T-helper 2 cell treated with Interferon-gamma antibody and Interleukin-4, amounts not matched to agents 100 ng/mL and 5 ng/mL, for 36 hours (primary cell): Measurements from ENCODE around the gene CEACAM3. TPM values are rescaled to one million over a fixed set of nuclear protein-coding genes. Genes with fewer than 3 reads are reported as not detected.

Experiments used
- intact Hi-C: fragments of 100-400 bp; cut with micrococcal nuclease; formaldehyde crosslinking; loops from one replicate; pipeline ENCODE4 v1.15.1; 2023
- total RNA-seq: library from RNA; stranded (reverse); gene quantifications from 2 replicates; pipeline ENCODE4 v1.2.3, GENCODE V29; 2022

The CEACAM3 gene
- total RNA-seq, 1 donor from 2014 or later = not detected

DNA sequence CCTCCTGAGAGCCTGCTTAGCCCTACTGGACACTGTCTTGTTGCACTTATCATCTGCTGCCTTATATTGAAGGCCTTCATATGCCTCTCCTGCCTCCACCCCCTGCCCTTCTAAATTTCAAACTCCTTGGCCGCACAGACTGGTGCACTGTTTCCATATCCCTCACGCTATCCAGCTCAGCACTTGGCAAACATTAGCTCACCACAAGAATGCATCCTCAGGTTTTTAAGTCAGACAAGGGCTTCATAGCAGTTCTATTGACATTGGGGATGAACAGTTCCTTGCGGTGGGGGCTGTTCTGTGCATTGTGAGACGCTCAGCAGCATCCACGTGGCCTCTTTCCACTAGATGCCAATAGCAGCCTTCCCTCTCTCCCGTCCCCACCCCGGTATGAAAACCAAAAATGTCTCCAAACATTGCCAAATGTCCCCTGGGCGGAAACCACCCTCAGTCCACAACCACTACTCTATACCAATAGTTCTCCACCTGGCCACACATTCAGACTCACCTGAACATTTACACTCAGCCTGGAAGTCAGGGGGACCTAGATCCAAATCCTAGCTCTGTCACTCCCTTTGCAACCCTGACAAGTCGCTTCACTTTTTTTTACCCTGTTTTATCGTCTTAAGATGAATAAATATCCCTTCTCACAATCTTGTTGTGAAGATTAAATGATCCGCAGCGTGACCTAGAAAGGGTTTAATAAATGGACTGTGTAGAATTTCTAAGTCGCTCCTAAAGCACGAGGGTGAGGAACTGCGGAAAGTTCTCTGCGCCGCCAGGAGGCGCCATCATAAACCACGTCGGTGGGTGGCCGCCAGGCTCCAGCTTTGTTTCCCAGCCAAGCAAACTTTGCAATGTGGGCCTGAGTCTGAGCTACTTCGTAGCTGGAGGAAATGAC, 3.6 kb upstream of the CEACAM3 start:
- intact Hi-C loops = no loop called here

GRCh38 chr19:41793414-41793727, 3.0 kb upstream of the CEACAM3 start:
- intact Hi-C loops = no loop called here

DNA sequence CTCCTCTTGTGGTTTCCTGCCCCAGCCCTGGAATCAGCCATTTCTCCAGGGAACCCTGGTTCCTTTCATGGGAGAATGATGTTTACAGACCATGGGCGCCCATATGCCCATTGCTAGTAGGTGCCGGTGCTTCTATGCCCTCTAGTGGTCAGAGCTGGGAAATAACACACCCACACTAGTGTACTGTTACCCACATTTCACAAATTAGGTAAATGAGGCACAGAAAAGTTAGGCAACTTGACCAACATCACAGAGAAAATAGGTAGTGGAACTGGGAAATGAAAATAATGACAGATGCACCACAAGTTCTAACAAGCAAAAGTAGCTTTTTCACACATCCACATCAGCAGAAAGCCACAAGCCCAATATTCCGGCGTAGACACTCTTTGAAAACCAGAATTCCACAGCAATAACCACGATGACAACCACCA, 1.3 kb upstream of the CEACAM3 start:
- intact Hi-C loops = loop anchor here (1.0 kb wide), 1 partner anchor 26 kb away; no protein-coding TSS in a partner anchor

- intact Hi-C loops = no loop called here
Measured at GRCh38 chr19:41796901-41797300, 514 bp downstream of the CEACAM3 start.

- intact Hi-C loops = no loop called here
Measured at GRCh38 chr19:41799444-41800000, 3.1 kb downstream of the CEACAM3 start.

GRCh38 chr19:41801031-41801430, 4.6 kb downstream of the CEACAM3 start:
- intact Hi-C loops = no loop called here

- intact Hi-C loops = no loop called here
Measured at GRCh38 chr19:41801792-41802211, 5.4 kb downstream of the CEACAM3 start.

GRCh38 chr19:41802770-41803169, 6.4 kb downstream of the CEACAM3 start:
- intact Hi-C loops = no loop called here

DNA sequence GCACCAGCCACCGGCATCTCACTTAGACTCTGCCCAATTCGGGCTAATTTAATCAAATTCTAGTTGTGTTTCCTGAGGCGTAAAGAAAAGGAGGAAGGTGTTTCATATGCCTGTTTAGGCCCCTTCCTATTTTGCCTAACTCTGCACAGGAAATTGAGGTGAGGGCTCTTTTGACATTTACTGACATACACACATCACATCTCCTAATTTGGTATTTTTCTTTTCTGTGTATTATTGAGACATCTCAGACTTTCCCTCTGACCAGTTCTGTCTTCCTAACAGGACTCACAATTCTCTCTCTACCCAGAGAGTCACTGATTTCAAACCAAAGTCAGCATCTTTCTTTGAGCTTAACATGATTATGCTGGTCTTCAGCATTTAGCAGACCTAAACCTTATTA, 7.9 kb downstream of the CEACAM3 start:
- intact Hi-C loops = no loop called here

GRCh38 chr19:41807176-41807575, 10.8 kb downstream of the CEACAM3 start:
- intact Hi-C loops = no loop called here

- intact Hi-C loops = no loop called here
Measured at GRCh38 chr19:41808663-41809566, 12.5 kb downstream of the CEACAM3 start.

DNA sequence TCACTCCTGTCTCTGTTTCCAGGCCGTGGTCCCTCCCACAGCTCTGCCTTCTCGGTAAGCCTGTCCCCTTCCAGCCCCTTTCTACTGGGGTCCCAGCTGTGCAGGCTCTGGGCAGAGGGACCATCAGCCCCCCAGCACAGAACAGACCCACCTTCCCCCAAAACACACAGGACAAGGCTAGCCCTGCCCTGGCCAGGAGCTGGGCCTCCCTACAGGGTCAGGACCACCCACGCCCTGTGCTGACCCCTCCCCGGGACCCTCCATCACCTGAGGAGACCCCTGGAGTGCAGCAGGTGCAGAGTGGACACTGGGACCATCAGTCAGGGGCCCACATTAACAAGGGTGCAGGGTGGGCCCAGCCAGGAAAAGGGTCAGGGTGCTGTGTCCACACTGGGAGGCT, 13.9 kb downstream of the CEACAM3 start:
- intact Hi-C loops = no loop called here

- intact Hi-C loops = no loop called here
Measured at GRCh38 chr19:41811036-41811435, 14.6 kb downstream of the CEACAM3 start.

- intact Hi-C loops = no loop called here
Measured at GRCh38 chr19:41811981-41812380, 15.6 kb downstream of the CEACAM3 start.

DNA sequence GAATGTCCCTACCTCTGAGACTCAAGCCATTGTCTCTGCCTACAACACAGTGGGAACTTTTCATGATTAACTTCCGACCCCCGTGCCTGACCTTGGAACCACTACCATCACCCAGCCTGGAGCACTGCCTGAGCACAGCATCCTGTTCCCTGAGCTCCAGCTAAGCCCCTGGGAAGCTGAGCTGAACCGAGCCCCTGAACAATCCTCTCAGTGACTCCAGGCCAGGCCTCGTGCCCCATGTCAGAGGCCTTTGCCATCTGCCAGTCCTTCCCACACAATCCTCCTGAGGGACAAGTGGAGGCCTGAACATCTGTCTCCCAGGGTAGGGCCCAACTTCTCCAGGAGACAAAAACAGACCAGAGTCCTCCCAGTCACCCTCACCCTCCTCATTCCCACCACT, 17.5 kb downstream of the CEACAM3 start:
- intact Hi-C loops = no loop called here

DNA sequence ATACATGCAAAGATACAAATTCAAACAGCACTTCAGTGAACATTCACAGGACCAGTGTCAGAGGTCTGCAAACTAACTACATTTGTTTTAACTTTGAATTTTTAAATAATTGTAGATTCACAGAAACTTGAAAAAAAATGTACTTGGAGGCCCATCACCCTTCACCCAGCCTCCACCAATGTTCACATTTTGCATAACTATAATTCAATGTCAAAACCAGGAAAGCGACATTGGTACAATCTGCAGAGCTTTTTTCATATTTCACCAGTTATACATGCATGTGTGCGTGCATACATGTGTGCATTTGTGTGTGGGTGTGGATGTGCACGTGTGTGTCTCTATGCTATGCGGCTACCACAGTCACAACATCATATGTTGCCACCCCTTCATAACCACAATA, 18.9 kb downstream of the CEACAM3 start:
- intact Hi-C loops = no loop called here

- intact Hi-C loops = no loop called here
Measured at GRCh38 chr19:41816761-41817160, 20.4 kb downstream of the CEACAM3 start.

- intact Hi-C loops = loop anchor here (1.0 kb wide), 1 partner anchor 26 kb away; no protein-coding TSS in a partner anchor
Measured at GRCh38 chr19:41821003-41821735, 24.8 kb downstream of the CEACAM3 start.

DNA sequence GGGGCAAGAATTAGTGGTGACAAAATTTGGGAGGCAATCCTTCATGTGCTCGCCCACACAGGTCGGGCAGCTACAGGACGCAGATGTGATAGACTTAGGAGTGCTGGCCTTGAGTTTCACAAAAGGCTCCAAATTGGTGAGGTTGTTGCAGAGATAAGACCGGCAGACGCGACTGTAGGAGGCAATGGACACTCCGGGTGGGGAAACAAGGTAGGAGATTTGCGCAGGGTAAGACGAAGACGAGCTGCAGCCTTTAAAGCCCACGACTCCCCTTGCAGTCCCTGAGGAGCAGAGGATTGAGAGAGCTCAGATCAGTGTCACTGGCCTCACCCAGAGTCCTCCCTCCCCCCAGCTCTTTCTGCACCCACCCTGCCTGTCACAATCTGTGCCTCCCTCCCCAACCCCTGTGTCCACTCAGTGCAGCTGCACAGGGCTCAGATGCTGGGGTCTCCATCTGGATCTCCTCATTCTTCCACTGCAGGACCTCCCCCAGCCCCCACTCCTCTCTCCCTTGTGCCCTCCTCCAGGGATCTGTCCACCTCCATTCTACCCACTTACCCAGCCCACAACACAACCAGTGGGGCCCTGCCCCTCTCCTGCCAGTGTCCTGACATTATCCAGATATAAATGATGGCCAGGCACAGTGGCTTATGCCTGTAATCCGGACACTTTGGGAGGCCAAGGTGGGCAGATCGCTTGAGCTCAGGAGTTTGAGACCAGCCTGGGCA, 41.8 kb downstream of the CEACAM3 start:
- intact Hi-C loops = no loop called here

GRCh38 chr19:41839211-41839610, 42.8 kb downstream of the CEACAM3 start:
- intact Hi-C loops = no loop called here
